Activated CD8-positive, alpha-beta T cell treated with anti-CD3 and anti-CD28 coated beads for 36 hours (primary cell): ENCODE results near the gene OCSTAMP. TPM values are rescaled to one million over a fixed set of nuclear protein-coding genes. Genes with fewer than 3 reads are reported as not detected.

ENCODE experiments used
- ATAC-seq: fragments of 200-7000 bp; cut with Tn5 transposase; one replicate; pipeline ENCODE4 v1.10.0; 2021; ENCODE audit warnings: mild to moderate bottlenecking, moderate library complexity
- CTCF ChIA-PET: fragments of 350-600 bp; sonication (Branson Sonifier 250); formaldehyde crosslinking; loops from one replicate; lab custom pipeline; 2021; ENCODE audit warnings: antibody characterized with exemption; lab: Charles Lee
- POLR2A ChIA-PET: fragments of 350-600 bp; sonication (Branson Sonifier 250); formaldehyde crosslinking; loops from one replicate; lab custom pipeline; 2021; ENCODE audit warnings: antibody characterized with exemption; lab: Charles Lee
- DNase-seq: peaks from one replicate; pipeline ENCODE4 v3.0.0-alpha.2; 2020
- H3K27ac Mint-ChIP-seq: one replicate; pipeline ENCODE4 v1.8.0; 2021; ENCODE audit warnings: mild to moderate bottlenecking, mixed read lengths
- H3K27me3 Mint-ChIP-seq: one replicate; pipeline ENCODE4 v1.8.0; 2021; ENCODE audit warnings: mixed read lengths
- H3K36me3 Mint-ChIP-seq: one replicate; pipeline ENCODE4 v1.8.0; 2021; ENCODE audit warnings: low read depth, mixed read lengths
- H3K4me1 Mint-ChIP-seq: one replicate; pipeline ENCODE4 v1.8.0; 2021; ENCODE audit warnings: low read depth, mixed read lengths
- H3K4me3 Mint-ChIP-seq: one replicate; pipeline ENCODE4 v1.8.0; 2021; ENCODE audit warnings: mild to moderate bottlenecking, moderate library complexity, mixed read lengths
- H3K9me3 Mint-ChIP-seq: one replicate; pipeline ENCODE4 v1.8.0; 2021; ENCODE audit warnings: mixed read lengths
- CTCF ChIP-seq: fragments of 200-600 bp; IDR thresholded peaks from one replicate; pipeline ENCODE4 v1.8.0; 2022; ENCODE audit warnings: antibody characterized with exemption, mild to moderate bottlenecking
- intact Hi-C: fragments of 100-400 bp; cut with micrococcal nuclease; formaldehyde crosslinking; loops from one replicate; pipeline ENCODE4 v1.10.0; 2022
- total RNA-seq, 2 experiments: library from RNA; stranded (reverse); gene quantifications; one replicate each; pipeline ENCODE4 v1.2.3, GENCODE V29; 2021

The OCSTAMP gene
- total RNA-seq, 2 experiments from 2014 or later: not detected

DNA sequence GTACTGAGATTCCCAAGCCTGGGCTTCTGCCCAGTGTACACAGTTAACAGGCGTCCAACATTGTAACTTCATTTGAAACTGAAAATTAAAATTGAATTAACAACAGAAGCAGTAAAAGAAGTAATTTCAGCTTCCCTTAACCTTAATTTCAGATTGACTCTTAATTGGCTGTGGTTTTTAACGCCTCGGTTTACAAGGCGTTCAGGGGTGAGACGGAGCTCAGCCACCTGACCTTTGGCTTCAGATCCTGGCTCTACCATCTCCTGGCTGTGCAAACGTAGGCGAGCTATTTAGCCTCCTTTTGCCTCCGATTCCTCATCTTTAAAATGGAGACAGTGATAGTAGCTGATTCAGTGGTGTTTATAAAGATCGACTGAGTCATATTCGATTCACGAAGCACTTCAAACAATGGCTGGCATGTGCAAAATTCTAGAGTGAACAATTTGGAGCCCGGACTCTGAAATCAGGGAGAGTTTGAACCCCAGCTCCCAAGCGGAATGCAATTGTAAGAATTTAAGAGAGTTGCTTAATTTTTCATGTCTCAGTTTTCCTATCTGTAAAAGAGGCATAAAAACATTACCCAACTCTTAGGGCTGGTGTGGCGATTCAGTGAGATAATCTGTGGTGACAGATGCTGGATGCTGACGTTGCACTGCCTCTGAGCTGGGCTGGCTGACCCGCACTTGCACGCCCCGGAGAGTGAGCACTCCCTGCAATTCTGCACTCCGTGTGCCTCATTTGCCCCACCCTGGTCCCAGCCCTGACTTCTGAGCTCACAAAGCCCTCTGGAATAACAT is 23.5 kb upstream of the OCSTAMP start:
- ATAC-seq (no peak), DNase-seq (no peak)
- intact Hi-C loops: no loop called here
- H3K4me1 Mint-ChIP-seq: peaks cover 6% of the 10 kb centered on the region
- no peak overlapping the region for H3K27ac Mint-ChIP-seq
- ChIA-PET CTCF (interaction anchor here (0.8 to 1.7 kb wide), 3 partner anchors 10 to 30 kb away, joined by 3 to 5 read pairs (median 3); no protein-coding TSS in a partner anchor), POLR2A (no interaction called here)
- H3K27me3 Mint-ChIP-seq: peaks cover 17% of the 10 kb centered on the region
- no peak overlapping the region for H3K4me3 Mint-ChIP-seq
- TF ChIP-seq CTCF: no peak
- H3K9me3 Mint-ChIP-seq: no peaks in the 10 kb centered on the region
- H3K36me3 Mint-ChIP-seq: no peaks in the 10 kb centered on the region

GRCh38 chr20:46573234-46573633 is 22.8 kb upstream of the OCSTAMP start:
- ATAC-seq: no peak
- Mint-ChIP-seq H3K27ac (no peak overlapping the region), H3K4me3 (no peak overlapping the region), H3K9me3 (no peaks in the 10 kb centered on the region), H3K27me3 (peaks cover 15% of the 10 kb centered on the region), H3K36me3 (no peaks in the 10 kb centered on the region), H3K4me1 (peaks cover 6% of the 10 kb centered on the region)
- intact Hi-C loops: no loop called here
- ChIA-PET CTCF (interaction anchor here (1.6 to 1.7 kb wide), 2 partner anchors 9 to 12 kb away, joined by 4 to 5 read pairs; no protein-coding TSS in a partner anchor), POLR2A (interaction anchor here (1.2 kb wide), 1 partner anchor 32 kb away, joined by 3 read pairs; no protein-coding TSS in a partner anchor)
- TF ChIP-seq CTCF: no peak
- no peak for DNase-seq

- CTCF ChIA-PET: interaction anchor here (0.7 to 1.7 kb wide), 3 partner anchors 8 to 28 kb away, joined by 3 to 5 read pairs (median 4); no protein-coding TSS in a partner anchor
- intact Hi-C loops: no loop called here
- no peak overlapping the region for H3K27ac Mint-ChIP-seq
Observed at GRCh38 chr20:46572790-46573189, 22.3 kb upstream of the OCSTAMP start.

GRCh38 chr20:46572153-46572552 is 21.7 kb upstream of the OCSTAMP start:
- DNase-seq: no peak
- Mint-ChIP-seq H3K27me3 (peaks cover 21% of the 10 kb centered on the region), H3K27ac (no peak overlapping the region), H3K4me1 (peaks cover 6% of the 10 kb centered on the region), H3K4me3 (no peak overlapping the region), H3K9me3 (no peaks in the 10 kb centered on the region), H3K36me3 (no peaks in the 10 kb centered on the region)
- CTCF ChIA-PET: interaction anchor here (0.7 to 1.7 kb wide), 3 partner anchors 8 to 27 kb away, joined by 3 to 5 read pairs (median 4); no protein-coding TSS in a partner anchor
- TF ChIP-seq CTCF: no peak
- intact Hi-C loops: no loop called here
- no peak for ATAC-seq
- POLR2A ChIA-PET: interaction anchor here (1.2 kb wide), 1 partner anchor 33 kb away, joined by 3 read pairs; no protein-coding TSS in a partner anchor

More at GRCh38 chr20:46572790-46573189, 22.3 kb upstream of the OCSTAMP start:
- DNase-seq (no peak), ATAC-seq (no peak)
- Mint-ChIP-seq H3K9me3 (no peaks in the 10 kb centered on the region), H3K4me1 (peaks cover 6% of the 10 kb centered on the region), H3K36me3 (no peaks in the 10 kb centered on the region), H3K27me3 (peaks cover 15% of the 10 kb centered on the region), H3K4me3 (no peak overlapping the region)
- POLR2A ChIA-PET: interaction anchor here (1.2 kb wide), 1 partner anchor 33 kb away, joined by 3 read pairs; no protein-coding TSS in a partner anchor
- no peak for TF ChIP-seq CTCF

DNA sequence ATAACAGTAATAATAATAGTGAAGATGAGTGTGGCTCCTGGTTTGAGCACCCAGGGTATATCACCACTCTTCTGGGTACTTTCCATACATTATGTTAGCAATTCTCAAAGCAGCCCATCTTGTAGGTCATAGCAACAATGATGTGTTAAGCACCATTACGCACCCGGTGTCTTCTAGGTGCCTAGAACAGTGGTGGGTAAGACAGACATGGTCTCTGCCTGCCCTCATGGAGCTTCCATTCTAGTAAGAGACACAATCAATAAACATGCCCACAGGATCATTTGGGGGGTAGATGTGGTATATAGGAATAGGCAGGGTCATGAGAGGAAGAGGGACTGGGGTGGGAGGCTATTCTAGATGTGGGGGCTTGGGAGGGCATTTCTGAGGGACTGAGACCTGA is 21.0 kb upstream of the OCSTAMP start:
- CTCF ChIA-PET: no interaction called here
- DNase-seq (no peak), ATAC-seq (no peak)
- no peaks in the 10 kb centered on the region for H3K36me3 Mint-ChIP-seq
- no peaks in the 10 kb centered on the region for H3K9me3 Mint-ChIP-seq
- intact Hi-C loops: no loop called here
- H3K4me1 Mint-ChIP-seq: peaks cover 6% of the 10 kb centered on the region
- no peak overlapping the region for H3K4me3 Mint-ChIP-seq
- peaks cover 22% of the 10 kb centered on the region for H3K27me3 Mint-ChIP-seq
- no peak overlapping the region for H3K27ac Mint-ChIP-seq
- TF ChIP-seq CTCF: no peak
- POLR2A ChIA-PET: no interaction called here
